WERI-Rb-1 (cell line): ENCODE measurements around the gene AMBRA1.
"Not testable (repeated sequence)": the region's sequence is repeated elsewhere in the genome, so short reads cannot be mapped to it uniquely, and the experiment has no call there.

Experiments
- DNase-seq: peaks from one replicate; pipeline ENCODE4 v3.0.0-alpha.2; 2020
- H3K27ac ChIP-seq: fragments of 250-450 bp; sonication (Bioruptor Pico); 2 replicates; pipeline ENCODE4 v1.5.1; 2020; ENCODE audit warnings: mild to moderate bottlenecking, moderate library complexity
- H3K27me3 ChIP-seq: fragments of 250-450 bp; sonication (Bioruptor Pico); 2 replicates; pipeline ENCODE4 v1.5.1; 2021; ENCODE audit warnings: mild to moderate bottlenecking, low read depth, moderate library complexity; ENCODE audit not compliant: insufficient read depth, severe bottlenecking
- H3K36me3 ChIP-seq: fragments of 250-450 bp; sonication (Bioruptor Pico); 2 replicates; pipeline ENCODE4 v1.5.1; 2020; ENCODE audit warnings: mild to moderate bottlenecking, moderate library complexity
- H3K4me3 ChIP-seq: 2 replicates; pipeline ENCODE4 v1.5.1; 2011; ENCODE audit warnings: low read depth, mild to moderate bottlenecking, control low read depth, low read length
- H3K9me3 ChIP-seq: fragments of 250-450 bp; sonication (Bioruptor Pico); 2 replicates; pipeline ENCODE4 v1.5.1; 2021; ENCODE audit warnings: mild to moderate bottlenecking, moderate library complexity; ENCODE audit not compliant: severe bottlenecking
- TF ChIP-seq, protein P1 (sequence below): IDR thresholded peaks from 2 replicates; pipeline ENCODE4 v1.5.1; 2011; ENCODE audit warnings: low read depth, mild to moderate bottlenecking, control low read depth, inconsistent platforms, low read length

The AMBRA1 gene

GRCh38 chr11:46594374-46594700 is 514 bp upstream of the AMBRA1 start:
- peak overlapping the region; percentile 96 for H3K4me3 ChIP-seq
- H3K9me3 ChIP-seq, result no peaks in the 10 kb centered on the region
- no peak for DNase-seq
- H3K36me3 ChIP-seq, result no peaks in the 10 kb centered on the region; the same call in 1 of the 2 replicates
- peak overlapping the region; percentile 72 for H3K27ac ChIP-seq
- no peaks in the 10 kb centered on the region for H3K27me3 ChIP-seq
- TF ChIP-seq, protein P1, sequence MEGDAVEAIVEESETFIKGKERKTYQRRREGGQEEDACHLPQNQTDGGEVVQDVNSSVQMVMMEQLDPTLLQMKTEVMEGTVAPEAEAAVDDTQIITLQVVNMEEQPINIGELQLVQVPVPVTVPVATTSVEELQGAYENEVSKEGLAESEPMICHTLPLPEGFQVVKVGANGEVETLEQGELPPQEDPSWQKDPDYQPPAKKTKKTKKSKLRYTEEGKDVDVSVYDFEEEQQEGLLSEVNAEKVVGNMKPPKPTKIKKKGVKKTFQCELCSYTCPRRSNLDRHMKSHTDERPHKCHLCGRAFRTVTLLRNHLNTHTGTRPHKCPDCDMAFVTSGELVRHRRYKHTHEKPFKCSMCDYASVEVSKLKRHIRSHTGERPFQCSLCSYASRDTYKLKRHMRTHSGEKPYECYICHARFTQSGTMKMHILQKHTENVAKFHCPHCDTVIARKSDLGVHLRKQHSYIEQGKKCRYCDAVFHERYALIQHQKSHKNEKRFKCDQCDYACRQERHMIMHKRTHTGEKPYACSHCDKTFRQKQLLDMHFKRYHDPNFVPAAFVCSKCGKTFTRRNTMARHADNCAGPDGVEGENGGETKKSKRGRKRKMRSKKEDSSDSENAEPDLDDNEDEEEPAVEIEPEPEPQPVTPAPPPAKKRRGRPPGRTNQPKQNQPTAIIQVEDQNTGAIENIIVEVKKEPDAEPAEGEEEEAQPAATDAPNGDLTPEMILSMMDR, result no peak

DNA sequence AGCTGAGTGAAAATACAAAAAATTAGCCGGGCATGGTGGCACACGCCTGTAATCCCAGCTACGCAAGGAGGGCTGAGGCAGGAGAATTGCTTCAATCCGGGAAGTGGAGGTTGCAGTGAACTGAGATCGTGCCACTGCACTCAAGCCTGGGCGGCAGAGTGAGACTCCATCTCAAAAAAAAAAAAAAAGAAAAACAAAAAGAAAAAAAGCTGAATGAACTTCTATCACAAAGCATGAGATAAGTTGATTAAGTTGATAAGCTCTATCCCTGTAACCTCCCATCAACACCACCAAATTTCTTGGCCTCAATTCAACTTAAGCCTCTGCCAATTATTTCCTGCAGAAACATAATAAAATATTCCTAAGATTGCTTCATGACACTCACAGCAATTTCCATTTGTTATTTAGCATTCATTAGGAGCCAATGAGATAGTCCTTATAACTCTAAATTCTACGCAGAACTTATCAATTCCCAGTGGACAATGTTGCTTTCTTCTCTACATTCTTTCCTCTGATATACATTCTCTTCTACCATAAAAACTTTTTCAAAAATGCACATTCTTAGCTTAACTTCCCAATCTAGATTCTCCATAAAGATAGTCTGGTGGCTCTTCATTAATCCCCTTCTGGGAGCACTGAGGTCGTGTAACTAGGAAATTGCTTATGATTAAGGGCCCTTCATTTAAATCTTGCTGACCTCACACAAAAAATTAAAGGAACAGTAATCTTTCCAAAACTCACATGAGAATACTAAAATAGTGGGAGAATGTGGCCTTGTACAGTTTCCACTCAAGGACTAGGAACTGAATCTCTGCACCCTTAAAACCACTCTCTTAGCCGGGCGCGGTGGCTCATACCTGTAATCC is 2.9 kb downstream of the AMBRA1 start:
- no peak overlapping the region for H3K27ac ChIP-seq

GRCh38 chr11:46588915-46589314 is 4.9 kb downstream of the AMBRA1 start:
- Histone ChIP-seq H3K36me3 (peaks cover 14% of the 10 kb centered on the region), H3K4me3 (no peak overlapping the region), H3K27me3 (no peaks in the 10 kb centered on the region), H3K9me3 (no peaks in the 10 kb centered on the region), H3K27ac (no peak overlapping the region)
- TF ChIP-seq, protein P1, result no peak
- no peak for DNase-seq

More for the DNA sequence above, 2.9 kb downstream of the AMBRA1 start:
- no peak overlapping the region for H3K4me3 ChIP-seq
- H3K9me3 ChIP-seq, result no peaks in the 10 kb centered on the region
- TF ChIP-seq, protein P1, result no peak
- no peak for DNase-seq
- H3K27me3 ChIP-seq, result no peaks in the 10 kb centered on the region
- H3K36me3 ChIP-seq, result peaks cover 8% of the 10 kb centered on the region

DNA sequence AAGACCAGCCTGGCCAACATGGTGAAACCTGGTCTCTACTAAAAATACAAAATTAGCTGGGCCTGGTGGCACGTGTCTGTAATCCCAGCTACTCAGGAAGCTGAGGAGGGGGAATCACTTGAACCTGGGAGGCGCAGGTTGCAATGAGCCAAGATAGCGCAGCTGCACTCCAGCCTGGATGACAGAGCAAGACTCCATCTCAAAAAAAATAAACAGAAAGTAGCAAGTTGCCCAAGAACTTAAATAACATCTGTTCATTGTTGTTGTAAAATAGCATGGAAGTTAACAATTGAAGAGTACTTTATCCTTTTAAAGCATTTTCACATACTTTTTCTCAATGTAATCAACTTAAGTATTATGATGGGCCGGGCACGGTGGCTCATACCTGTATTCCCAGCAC is 5.7 kb downstream of the AMBRA1 start:
- H3K4me3 ChIP-seq, result no peak overlapping the region
- H3K9me3 ChIP-seq, result no peaks in the 10 kb centered on the region
- no peaks in the 10 kb centered on the region for H3K27me3 ChIP-seq
- TF ChIP-seq, protein P1, result no peak
- peaks cover 14% of the 10 kb centered on the region for H3K36me3 ChIP-seq
- peak overlapping the region; percentile 34; the same call in 1 of the 2 replicates for H3K27ac ChIP-seq
- no peak for DNase-seq

DNA sequence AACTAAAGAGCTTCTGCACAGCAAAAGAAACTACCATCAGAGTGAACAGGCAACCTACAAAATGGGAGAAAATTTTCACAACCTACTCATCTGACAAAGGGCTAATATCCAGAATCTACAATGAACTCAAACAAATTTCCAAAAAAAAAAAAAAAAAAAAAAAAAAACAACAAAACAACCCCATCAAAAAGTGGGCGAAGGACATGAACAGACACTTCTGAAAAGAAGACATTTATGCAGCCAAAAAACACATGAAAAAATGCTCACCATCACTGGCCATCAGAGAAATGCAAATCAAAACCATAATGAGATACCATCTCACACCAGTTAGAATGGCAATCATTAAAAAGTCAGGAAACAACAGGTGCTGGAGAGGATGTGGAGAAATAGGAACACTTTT is 10.3 kb downstream of the AMBRA1 start:
- not testable (repeated sequence) for H3K27me3 ChIP-seq, DNase-seq, H3K9me3 ChIP-seq, H3K4me3 ChIP-seq, H3K27ac ChIP-seq
- peaks cover 16% of the 10 kb centered on the region for H3K36me3 ChIP-seq

DNA sequence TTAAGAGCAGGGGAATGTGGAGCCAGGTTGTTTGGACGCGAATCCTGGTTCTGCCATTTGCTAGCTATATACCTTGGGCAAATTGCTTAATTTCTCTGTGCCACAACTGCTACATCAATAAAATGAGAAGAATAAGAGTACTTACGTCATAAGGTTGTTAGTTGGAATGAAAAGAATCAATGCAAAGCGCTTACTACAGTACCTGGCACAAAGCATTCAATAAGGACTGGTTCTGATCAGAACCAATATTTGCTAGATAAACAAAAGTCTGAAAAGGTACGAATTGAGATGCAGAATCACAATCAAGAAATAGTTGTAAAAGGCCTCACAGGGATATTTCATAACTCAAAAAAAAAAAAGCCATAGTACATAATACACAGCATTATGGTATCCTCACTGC is 11.2 kb downstream of the AMBRA1 start:
- Histone ChIP-seq H3K9me3 (no peaks in the 10 kb centered on the region), H3K36me3 (peaks cover 16% of the 10 kb centered on the region), H3K27ac (no peak overlapping the region), H3K27me3 (no peaks in the 10 kb centered on the region), H3K4me3 (no peak overlapping the region)
- no peak for DNase-seq
- TF ChIP-seq, protein P1, result no peak
